ENCODE data around the gene DDX1. TPM values are rescaled to one million over a fixed set of nuclear protein-coding genes. Genes with fewer than 3 reads are reported as not detected.

DDX1 gene
- total and polyA plus RNA-seq, 2 donors (not counting 1 experiment from before 2014, with no cell fraction given): 54.3 to 176 TPM

DNA sequence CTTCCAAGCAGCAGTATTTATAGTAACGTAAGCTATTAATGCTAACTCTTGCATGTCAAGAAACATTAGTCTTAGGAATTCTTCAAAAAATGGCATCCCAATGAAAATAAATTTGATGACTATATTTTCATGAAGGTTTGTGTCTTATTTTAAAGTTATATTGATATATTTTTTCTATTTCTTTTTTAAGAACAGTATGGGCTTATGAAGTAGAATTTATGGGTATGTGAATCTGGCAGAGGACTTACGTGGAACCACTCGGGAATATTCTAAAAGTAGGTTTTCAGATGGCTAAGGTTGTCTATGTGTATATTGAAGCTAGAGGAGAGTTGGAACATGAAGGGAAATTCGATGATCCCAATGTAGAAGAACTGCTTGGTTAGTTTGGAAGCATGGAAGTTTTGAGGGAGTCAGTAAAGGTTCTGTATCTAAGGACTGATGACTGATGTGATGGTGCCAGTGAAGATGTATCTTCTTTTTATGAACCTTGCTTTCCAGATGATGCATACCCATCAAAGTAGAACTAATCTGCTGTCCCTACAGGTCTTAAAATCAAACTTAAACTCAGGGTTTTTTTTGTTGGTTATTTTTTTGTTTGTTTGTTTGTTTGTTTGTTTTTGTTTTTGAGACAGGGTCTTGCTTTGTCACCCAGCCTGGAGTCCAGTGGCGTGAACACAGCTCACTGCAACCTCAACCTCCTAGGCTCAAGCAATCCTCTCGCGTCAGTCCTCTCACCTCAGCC lies 39.5 kb downstream of the DDX1 start:
- TF ChIP-seq CTCF (conservative IDR thresholded peaks at IDR 0.05 in 1 of 2, IDR thresholded peaks at IDR 0.05 in 1 of 2; ENCODE audit: low read depth in 1 of 2, low read length in 2 of 2) (no peak), EZH2 (IDR thresholded peaks at IDR 0.05; ENCODE audit: low read length, missing control alignments) (no peak)
- H3K4me1 ChIP-seq (ENCODE audit: control insufficient read depth, extremely low read depth, insufficient read depth, low read length): no peaks in the 10 kb centered on the region
- H3K79me2 ChIP-seq (ENCODE audit: control insufficient read depth, insufficient read depth, low read length): no peaks in the 10 kb centered on the region
- no peak overlapping the region for H3K4me3 ChIP-seq (replicated peaks in 1 of 4; ENCODE audit: control extremely low read depth in 1 of 4, insufficient read depth in 1 of 4, low read depth in 3 of 4, low read length in 4 of 4)
- no peak overlapping the region for H3K27ac ChIP-seq (ENCODE audit: insufficient read depth, low read length)
- H3K9ac ChIP-seq (ENCODE audit: insufficient read depth, low read length): no peak overlapping the region
- H3K9me3 ChIP-seq (ENCODE audit: control insufficient read depth, insufficient read depth, low read depth, low read length): no peaks in the 10 kb centered on the region
- no peaks in the 10 kb centered on the region for H3K27me3 ChIP-seq (ENCODE audit: control insufficient read depth, insufficient read depth, low read length)
- no peak for DNase-seq (ENCODE audit: low read depth in 2 of 2)
- H2AFZ ChIP-seq (ENCODE audit: low read length): no peak overlapping the region
- no peaks in the 10 kb centered on the region for H4K20me1 ChIP-seq (ENCODE audit: control insufficient read depth, extremely low read depth, insufficient read depth, low read length)
- peaks cover 7% of the 10 kb centered on the region for H3K36me3 ChIP-seq (ENCODE audit: control insufficient read depth, insufficient read depth, low read length)
- no peak overlapping the region for H3K4me2 ChIP-seq (ENCODE audit: extremely low read depth, insufficient read depth, low read length)

DNA sequence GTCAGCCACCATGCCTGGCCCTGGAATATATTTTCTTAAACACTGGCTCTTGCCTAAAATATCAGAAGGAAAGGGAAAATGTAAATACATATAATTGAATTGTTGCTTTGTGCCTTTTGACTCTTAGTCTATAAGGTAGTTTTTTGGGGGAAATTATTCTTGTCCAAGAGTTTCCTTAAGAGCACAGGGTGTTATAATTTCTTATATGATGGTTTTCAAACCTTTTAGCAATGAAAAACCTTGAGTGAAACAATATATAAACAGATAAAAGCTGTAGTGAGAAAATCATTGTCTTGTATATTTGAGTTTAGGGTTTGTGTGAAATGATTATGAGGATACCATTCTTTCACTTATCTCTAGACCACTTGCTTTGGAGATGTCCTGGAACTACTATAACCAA lies 40.2 kb downstream of the DDX1 start:
- no peak overlapping the region for H3K4me2 ChIP-seq (ENCODE audit: extremely low read depth, insufficient read depth, low read length)
- no peak overlapping the region for H3K4me3 ChIP-seq (replicated peaks in 1 of 4; ENCODE audit: control extremely low read depth in 1 of 4, insufficient read depth in 1 of 4, low read depth in 3 of 4, low read length in 4 of 4)
- TF ChIP-seq EZH2 (IDR thresholded peaks at IDR 0.05; ENCODE audit: low read length, missing control alignments) (no peak), CTCF (conservative IDR thresholded peaks at IDR 0.05 in 1 of 2, IDR thresholded peaks at IDR 0.05 in 1 of 2; ENCODE audit: low read depth in 1 of 2, low read length in 2 of 2) (no peak)
- H3K27me3 ChIP-seq (ENCODE audit: control insufficient read depth, insufficient read depth, low read length): no peaks in the 10 kb centered on the region
- H3K36me3 ChIP-seq (ENCODE audit: control insufficient read depth, insufficient read depth, low read length): peaks cover 7% of the 10 kb centered on the region
- H3K9me3 ChIP-seq (ENCODE audit: control insufficient read depth, insufficient read depth, low read depth, low read length): no peaks in the 10 kb centered on the region
- no peak overlapping the region for H3K27ac ChIP-seq (ENCODE audit: insufficient read depth, low read length)
- DNase-seq (ENCODE audit: low read depth in 2 of 2): no peak
- H3K4me1 ChIP-seq (ENCODE audit: control insufficient read depth, extremely low read depth, insufficient read depth, low read length): no peaks in the 10 kb centered on the region
- no peak overlapping the region for H2AFZ ChIP-seq (ENCODE audit: low read length)
- H3K79me2 ChIP-seq (ENCODE audit: control insufficient read depth, insufficient read depth, low read length): no peaks in the 10 kb centered on the region
- H3K9ac ChIP-seq (ENCODE audit: insufficient read depth, low read length): no peak overlapping the region
- no peaks in the 10 kb centered on the region for H4K20me1 ChIP-seq (ENCODE audit: control insufficient read depth, extremely low read depth, insufficient read depth, low read length)

DNA sequence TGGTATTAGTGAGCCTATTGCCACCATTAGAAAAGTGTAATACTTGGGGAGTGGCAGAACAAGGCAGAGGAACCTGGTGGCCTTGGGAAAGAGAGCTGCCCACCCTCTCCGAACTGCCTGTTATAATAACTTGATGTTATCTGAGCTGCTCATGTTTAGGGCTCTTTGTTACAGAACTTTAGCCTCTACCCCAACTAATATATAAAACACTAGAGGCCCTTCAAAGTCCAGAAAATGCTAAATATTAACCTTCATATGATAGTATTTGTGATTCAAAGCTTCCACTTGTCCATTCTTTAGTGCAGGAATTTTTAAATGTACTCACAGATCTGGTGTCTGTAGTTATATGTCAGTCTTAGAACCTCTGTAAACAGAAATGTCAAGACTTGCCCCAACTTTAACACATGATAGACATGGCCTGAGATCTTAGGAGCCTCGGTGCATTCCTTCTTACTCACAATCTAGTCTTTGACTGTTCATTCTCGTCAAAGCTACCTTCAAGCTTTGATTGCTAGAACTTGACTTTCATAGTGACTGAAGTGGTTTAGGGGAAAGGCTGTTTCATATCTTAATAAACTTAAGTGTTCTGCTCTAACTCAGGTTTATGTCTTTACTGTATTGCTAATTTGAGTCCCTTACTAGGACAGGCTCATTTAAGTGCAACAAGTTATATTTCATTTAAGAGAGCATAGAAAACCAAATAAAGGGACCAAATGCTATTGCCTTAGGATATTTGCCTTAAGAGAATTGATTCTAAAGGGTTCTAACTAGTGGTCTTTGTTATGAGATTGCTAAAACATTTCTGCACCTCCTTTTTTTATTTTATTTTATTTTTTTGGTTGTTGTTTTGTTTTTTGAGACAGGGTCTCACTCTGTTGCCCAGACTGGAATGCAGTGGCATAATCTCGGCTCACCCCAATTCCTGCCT lies 41.6 kb downstream of the DDX1 start:
- DNase-seq (ENCODE audit: low read depth in 2 of 2): no peak
- Histone ChIP-seq H3K4me3 (replicated peaks in 1 of 4; ENCODE audit: control extremely low read depth in 1 of 4, insufficient read depth in 1 of 4, low read depth in 3 of 4, low read length in 4 of 4) (no peak overlapping the region), H3K27me3 (ENCODE audit: control insufficient read depth, insufficient read depth, low read length) (no peaks in the 10 kb centered on the region), H3K9ac (ENCODE audit: insufficient read depth, low read length) (no peak overlapping the region), H3K27ac (ENCODE audit: insufficient read depth, low read length) (no peak overlapping the region), H3K4me1 (ENCODE audit: control insufficient read depth, extremely low read depth, insufficient read depth, low read length) (peaks cover 2% of the 10 kb centered on the region), H3K9me3 (ENCODE audit: control insufficient read depth, insufficient read depth, low read depth, low read length) (no peaks in the 10 kb centered on the region), H3K79me2 (ENCODE audit: control insufficient read depth, insufficient read depth, low read length) (no peaks in the 10 kb centered on the region), H3K36me3 (ENCODE audit: control insufficient read depth, insufficient read depth, low read length) (peaks cover 5% of the 10 kb centered on the region), H4K20me1 (ENCODE audit: control insufficient read depth, extremely low read depth, insufficient read depth, low read length) (no peaks in the 10 kb centered on the region), H3K4me2 (ENCODE audit: extremely low read depth, insufficient read depth, low read length) (no peak overlapping the region), H2AFZ (ENCODE audit: low read length) (no peak overlapping the region)
- no peak for TF ChIP-seq CTCF (conservative IDR thresholded peaks at IDR 0.05 in 1 of 2, IDR thresholded peaks at IDR 0.05 in 1 of 2; ENCODE audit: low read depth in 1 of 2, low read length in 2 of 2)
